WTC11 (cell line): ENCODE data around the gene SMIM13. TPM values are rescaled to one million over a fixed set of nuclear protein-coding genes. Genes with fewer than 3 reads are reported as not detected.
"Not testable (repeated sequence)": the region's sequence is repeated elsewhere in the genome, so short reads cannot be mapped to it uniquely, and the experiment has no call there.

Source experiments
- ATAC-seq: fragments of 200-7000 bp; cut with Tn5 transposase; 2 replicates; pipeline ENCODE4 v1.10.0; 2021; ENCODE audit warnings: mild to moderate bottlenecking, moderate library complexity
- CTCF ChIA-PET: fragments of 300-600 bp; sonication (Branson Sonifier 250); formaldehyde crosslinking; loops from one replicate; lab custom pipeline; 2021; ENCODE audit warnings: antibody characterized with exemption; lab: Charles Lee
- POLR2A ChIA-PET: fragments of 350-600 bp; sonication (Branson Sonifier 250); formaldehyde crosslinking; loops from one replicate; lab custom pipeline; 2021; ENCODE audit warnings: antibody characterized with exemption; lab: Charles Lee
- DNase-seq: peaks from one replicate; pipeline ENCODE4 v3.0.0; 2021; ENCODE audit warnings: low spot score
- H3K27ac Mint-ChIP-seq: 2 replicates; pipeline ENCODE4 v1.8.0; 2021; ENCODE audit warnings: mixed read lengths
- H3K27me3 Mint-ChIP-seq: 2 replicates; pipeline ENCODE4 v1.8.0; 2021; ENCODE audit warnings: low read depth, mild to moderate bottlenecking, moderate library complexity, mixed read lengths
- H3K36me3 Mint-ChIP-seq: 2 replicates; pipeline ENCODE4 v1.8.0; 2021; ENCODE audit warnings: mixed read lengths
- H3K4me1 Mint-ChIP-seq: 2 replicates; pipeline ENCODE4 v1.8.0; 2022; ENCODE audit warnings: mixed read lengths
- H3K4me3 Mint-ChIP-seq: 2 replicates; pipeline ENCODE4 v1.8.0; 2021; ENCODE audit warnings: mild to moderate bottlenecking, moderate library complexity, mixed read lengths
- H3K9me3 Mint-ChIP-seq: 2 replicates; pipeline ENCODE4 v1.8.0; 2021; ENCODE audit warnings: mixed read lengths
- ELF4 ChIP-seq: sonication (generic); formaldehyde crosslinking; IDR thresholded peaks from 2 replicates; pipeline ENCODE4 v1.8.1; 2022; ENCODE audit warnings: low read depth, mild to moderate bottlenecking, moderate library complexity, missing genetic modification reagents
- FOXJ3 ChIP-seq: sonication (generic); formaldehyde crosslinking; IDR thresholded peaks from 2 replicates; pipeline ENCODE4 v1.9.0; 2021; ENCODE audit warnings: missing genetic modification reagents, mild to moderate bottlenecking, borderline replicate concordance
- FOXP4 ChIP-seq: sonication (generic); formaldehyde crosslinking; IDR thresholded peaks from 2 replicates; pipeline ENCODE4 v1.8.0; 2022; ENCODE audit warnings: mild to moderate bottlenecking, missing genetic modification reagents
- GABPB1 ChIP-seq: sonication (generic); formaldehyde crosslinking; IDR thresholded peaks from 2 replicates; pipeline ENCODE4 v1.8.1; 2023; ENCODE audit warnings: mild to moderate bottlenecking, missing genetic modification reagents
- NFE2L1 ChIP-seq: sonication (generic); formaldehyde crosslinking; IDR thresholded peaks from 2 replicates; pipeline ENCODE4 v1.8.1; 2023; ENCODE audit warnings: missing genetic modification reagents
- NR3C1 ChIP-seq: sonication (generic); formaldehyde crosslinking; conservative IDR thresholded peaks from 2 replicates; pipeline ENCODE4 v1.8.1; 2023; ENCODE audit warnings: low read depth, mild to moderate bottlenecking, missing genetic modification reagents
- STAT6 ChIP-seq: sonication (generic); formaldehyde crosslinking; conservative IDR thresholded peaks from 2 replicates; pipeline ENCODE4 v1.8.1; 2023; ENCODE audit warnings: mild to moderate bottlenecking, low read depth, missing genetic modification reagents, moderate library complexity
- ZMAT4 ChIP-seq: fragments of 250-450 bp; sonication (Bioruptor Pico); IDR thresholded peaks from 2 replicates; pipeline ENCODE4 v1.9.0; 2021; ENCODE audit warnings: mild to moderate bottlenecking
- ZNF232 ChIP-seq: sonication (generic); formaldehyde crosslinking; IDR thresholded peaks from 2 replicates; pipeline ENCODE4 v1.8.0; 2022; ENCODE audit warnings: mild to moderate bottlenecking, missing genetic modification reagents
- total RNA-seq: library from RNA; stranded (reverse); gene quantifications from 3 replicates; pipeline ENCODE4 v1.2.3, GENCODE V29; 2021
- TF ChIP-seq, protein P1 (sequence below): sonication (generic); formaldehyde crosslinking; IDR thresholded peaks from 2 replicates; pipeline ENCODE4 v1.8.1; 2022; ENCODE audit warnings: low read depth, mild to moderate bottlenecking, moderate library complexity, missing genetic modification reagents, borderline replicate concordance
- TF ChIP-seq, protein P2 (sequence below): sonication (generic); formaldehyde crosslinking; IDR thresholded peaks from 2 replicates; pipeline ENCODE4 v1.8.1; 2023; ENCODE audit warnings: mild to moderate bottlenecking, missing genetic modification reagents, borderline replicate concordance

SMIM13 gene
- total RNA-seq, 1 experiment from 2014 or later = 9.7 TPM

- H3K9me3 Mint-ChIP-seq = peaks cover 5% of the 10 kb centered on the region
- no peak for TF ChIP-seq FOXP4
- no peak for TF ChIP-seq ZNF232
- TF ChIP-seq ELF4 (CRISPR knock-in tag) = no peak
- no peak for TF ChIP-seq STAT6 (CRISPR knock-in tag)
- TF ChIP-seq FOXJ3 (CRISPR knock-in tag) = no peak
- TF ChIP-seq, protein P1, sequence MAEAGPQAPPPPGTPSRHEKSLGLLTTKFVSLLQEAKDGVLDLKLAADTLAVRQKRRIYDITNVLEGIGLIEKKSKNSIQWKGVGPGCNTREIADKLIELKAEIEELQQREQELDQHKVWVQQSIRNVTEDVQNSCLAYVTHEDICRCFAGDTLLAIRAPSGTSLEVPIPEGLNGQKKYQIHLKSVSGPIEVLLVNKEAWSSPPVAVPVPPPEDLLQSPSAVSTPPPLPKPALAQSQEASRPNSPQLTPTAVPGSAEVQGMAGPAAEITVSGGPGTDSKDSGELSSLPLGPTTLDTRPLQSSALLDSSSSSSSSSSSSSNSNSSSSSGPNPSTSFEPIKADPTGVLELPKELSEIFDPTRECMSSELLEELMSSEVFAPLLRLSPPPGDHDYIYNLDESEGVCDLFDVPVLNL (CRISPR knock-in tag) = no peak
- no peak for TF ChIP-seq GABPB1 (CRISPR knock-in tag)
- TF ChIP-seq, protein P2, sequence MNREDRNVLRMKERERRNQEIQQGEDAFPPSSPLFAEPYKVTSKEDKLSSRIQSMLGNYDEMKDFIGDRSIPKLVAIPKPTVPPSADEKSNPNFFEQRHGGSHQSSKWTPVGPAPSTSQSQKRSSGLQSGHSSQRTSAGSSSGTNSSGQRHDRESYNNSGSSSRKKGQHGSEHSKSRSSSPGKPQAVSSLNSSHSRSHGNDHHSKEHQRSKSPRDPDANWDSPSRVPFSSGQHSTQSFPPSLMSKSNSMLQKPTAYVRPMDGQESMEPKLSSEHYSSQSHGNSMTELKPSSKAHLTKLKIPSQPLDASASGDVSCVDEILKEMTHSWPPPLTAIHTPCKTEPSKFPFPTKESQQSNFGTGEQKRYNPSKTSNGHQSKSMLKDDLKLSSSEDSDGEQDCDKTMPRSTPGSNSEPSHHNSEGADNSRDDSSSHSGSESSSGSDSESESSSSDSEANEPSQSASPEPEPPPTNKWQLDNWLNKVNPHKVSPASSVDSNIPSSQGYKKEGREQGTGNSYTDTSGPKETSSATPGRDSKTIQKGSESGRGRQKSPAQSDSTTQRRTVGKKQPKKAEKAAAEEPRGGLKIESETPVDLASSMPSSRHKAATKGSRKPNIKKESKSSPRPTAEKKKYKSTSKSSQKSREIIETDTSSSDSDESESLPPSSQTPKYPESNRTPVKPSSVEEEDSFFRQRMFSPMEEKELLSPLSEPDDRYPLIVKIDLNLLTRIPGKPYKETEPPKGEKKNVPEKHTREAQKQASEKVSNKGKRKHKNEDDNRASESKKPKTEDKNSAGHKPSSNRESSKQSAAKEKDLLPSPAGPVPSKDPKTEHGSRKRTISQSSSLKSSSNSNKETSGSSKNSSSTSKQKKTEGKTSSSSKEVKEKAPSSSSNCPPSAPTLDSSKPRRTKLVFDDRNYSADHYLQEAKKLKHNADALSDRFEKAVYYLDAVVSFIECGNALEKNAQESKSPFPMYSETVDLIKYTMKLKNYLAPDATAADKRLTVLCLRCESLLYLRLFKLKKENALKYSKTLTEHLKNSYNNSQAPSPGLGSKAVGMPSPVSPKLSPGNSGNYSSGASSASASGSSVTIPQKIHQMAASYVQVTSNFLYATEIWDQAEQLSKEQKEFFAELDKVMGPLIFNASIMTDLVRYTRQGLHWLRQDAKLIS (CRISPR knock-in tag) = no peak
- TF ChIP-seq ZMAT4 (CRISPR knock-in tag) = no peak
- no peak for TF ChIP-seq NFE2L1 (CRISPR knock-in tag)
- no peak for TF ChIP-seq NR3C1 (CRISPR knock-in tag)
- TF ChIP-seq, all 79 proteins: peak for 0
- Mint-ChIP-seq H3K4me1 (peaks cover 7% of the 10 kb centered on the region), H3K4me3 (no peak overlapping the region), H3K27me3 (no peaks in the 10 kb centered on the region), H3K36me3 (no peaks in the 10 kb centered on the region), H3K27ac (no peak overlapping the region)
- ChIA-PET CTCF (no interaction called here), POLR2A (no interaction called here)
- DNase-seq (no peak), ATAC-seq (no peak)
Observed at GRCh38 chr6:11089695-11090094, 3.9 kb upstream of the SMIM13 start.

- DNase-seq, H3K4me3 Mint-ChIP-seq, CTCF ChIA-PET, H3K27me3 Mint-ChIP-seq, H3K36me3 Mint-ChIP-seq, POLR2A ChIA-PET, H3K9me3 Mint-ChIP-seq, ATAC-seq, H3K27ac Mint-ChIP-seq: not testable (repeated sequence)
- peaks cover 18% of the 10 kb centered on the region for H3K4me1 Mint-ChIP-seq
Observed at GRCh38 chr6:11091141-11091540, 2.5 kb upstream of the SMIM13 start.
